GM12873 (cell line): ENCODE data around the gene UAP1L1.

Experiments
- TF ChIP-seq, protein P1 (sequence below): IDR thresholded peaks from 2 replicates; pipeline ENCODE4 v1.5.1; 2012; ENCODE audit warnings: low read depth, mild to moderate bottlenecking, moderate library complexity, low read length, control low read depth; ENCODE audit not compliant: insufficient read depth; ENCODE audit errors: missing control alignments

UAP1L1 gene

DNA sequence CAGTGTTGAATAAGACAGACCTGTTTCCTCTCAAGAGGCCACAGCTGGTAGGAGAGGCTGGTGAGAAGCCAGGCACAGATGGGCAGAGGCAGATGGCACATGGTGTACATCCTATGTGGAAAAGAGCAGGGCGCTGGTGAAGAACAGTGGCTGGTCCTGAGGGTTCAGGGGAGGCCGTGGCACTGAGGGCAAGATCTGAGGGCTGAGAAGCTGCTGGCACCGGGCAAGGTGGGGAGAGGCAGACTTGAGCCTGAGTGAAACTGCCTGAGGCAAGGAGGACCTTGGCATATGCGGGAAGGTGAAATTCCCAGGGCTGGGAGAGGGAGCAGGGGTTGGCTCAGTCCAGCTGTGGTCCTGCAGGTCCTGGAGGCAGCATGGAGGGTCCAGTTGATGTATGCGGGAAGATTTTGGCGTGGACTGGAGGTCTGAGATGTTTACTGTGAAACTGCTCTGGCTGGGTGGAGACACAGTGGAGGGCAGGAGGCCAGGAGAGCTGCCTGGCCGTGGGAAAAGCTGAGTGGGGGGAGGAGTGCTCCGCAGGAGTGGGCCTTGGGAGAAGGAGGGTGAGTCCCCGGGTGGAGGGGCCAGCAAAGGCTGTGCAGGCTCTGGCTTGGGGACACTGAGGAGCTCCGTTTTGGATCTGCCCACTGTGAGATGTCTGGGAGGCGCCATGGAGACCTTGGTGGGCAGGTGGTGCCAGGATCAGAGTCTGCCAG is 12.1 kb downstream of the UAP1L1 start:
- TF ChIP-seq, protein P1, sequence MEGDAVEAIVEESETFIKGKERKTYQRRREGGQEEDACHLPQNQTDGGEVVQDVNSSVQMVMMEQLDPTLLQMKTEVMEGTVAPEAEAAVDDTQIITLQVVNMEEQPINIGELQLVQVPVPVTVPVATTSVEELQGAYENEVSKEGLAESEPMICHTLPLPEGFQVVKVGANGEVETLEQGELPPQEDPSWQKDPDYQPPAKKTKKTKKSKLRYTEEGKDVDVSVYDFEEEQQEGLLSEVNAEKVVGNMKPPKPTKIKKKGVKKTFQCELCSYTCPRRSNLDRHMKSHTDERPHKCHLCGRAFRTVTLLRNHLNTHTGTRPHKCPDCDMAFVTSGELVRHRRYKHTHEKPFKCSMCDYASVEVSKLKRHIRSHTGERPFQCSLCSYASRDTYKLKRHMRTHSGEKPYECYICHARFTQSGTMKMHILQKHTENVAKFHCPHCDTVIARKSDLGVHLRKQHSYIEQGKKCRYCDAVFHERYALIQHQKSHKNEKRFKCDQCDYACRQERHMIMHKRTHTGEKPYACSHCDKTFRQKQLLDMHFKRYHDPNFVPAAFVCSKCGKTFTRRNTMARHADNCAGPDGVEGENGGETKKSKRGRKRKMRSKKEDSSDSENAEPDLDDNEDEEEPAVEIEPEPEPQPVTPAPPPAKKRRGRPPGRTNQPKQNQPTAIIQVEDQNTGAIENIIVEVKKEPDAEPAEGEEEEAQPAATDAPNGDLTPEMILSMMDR: no peak

DNA sequence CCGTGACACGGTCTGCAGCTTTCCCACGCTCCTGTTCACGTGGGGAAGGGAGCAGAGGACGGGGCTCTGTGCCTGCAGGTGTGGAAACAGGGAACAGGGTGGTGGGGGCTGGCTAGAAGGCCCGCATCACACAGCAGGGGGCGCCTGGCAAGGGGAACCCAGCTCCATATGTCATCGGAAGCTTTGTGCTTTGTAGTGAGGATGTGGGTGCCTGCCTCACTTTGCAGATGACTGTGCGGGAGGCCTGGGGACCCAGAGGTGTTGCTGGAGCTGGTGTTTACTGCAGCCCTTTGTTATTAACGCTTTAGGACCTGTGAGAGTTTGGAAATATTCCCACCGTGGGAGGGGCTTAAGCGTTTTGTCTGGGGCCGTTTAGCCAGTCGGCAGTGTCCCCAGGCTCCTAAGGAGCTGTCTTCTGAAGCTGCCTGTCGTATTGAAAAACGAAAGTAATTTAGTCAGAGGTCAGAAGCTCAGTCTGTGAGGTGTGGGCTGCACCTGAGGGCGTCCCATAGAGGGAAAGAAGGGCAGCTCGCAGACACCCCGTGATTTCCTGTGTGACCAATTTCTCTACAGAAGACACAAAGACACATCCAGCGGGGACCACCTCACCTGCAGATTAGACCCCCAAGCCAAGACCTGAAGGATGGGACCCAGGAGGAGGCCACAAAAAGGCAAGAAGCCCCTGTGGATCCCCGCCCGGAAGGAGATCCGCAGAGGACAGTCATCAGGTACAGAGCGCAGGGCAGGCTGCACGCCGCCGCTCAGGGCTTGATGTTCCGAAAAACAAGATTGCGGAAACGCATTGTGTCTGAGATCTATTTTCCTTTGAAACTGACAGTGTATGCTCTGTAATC is 18.6 kb downstream of the UAP1L1 start:
- TF ChIP-seq, protein P1: peak; percentile 86

DNA sequence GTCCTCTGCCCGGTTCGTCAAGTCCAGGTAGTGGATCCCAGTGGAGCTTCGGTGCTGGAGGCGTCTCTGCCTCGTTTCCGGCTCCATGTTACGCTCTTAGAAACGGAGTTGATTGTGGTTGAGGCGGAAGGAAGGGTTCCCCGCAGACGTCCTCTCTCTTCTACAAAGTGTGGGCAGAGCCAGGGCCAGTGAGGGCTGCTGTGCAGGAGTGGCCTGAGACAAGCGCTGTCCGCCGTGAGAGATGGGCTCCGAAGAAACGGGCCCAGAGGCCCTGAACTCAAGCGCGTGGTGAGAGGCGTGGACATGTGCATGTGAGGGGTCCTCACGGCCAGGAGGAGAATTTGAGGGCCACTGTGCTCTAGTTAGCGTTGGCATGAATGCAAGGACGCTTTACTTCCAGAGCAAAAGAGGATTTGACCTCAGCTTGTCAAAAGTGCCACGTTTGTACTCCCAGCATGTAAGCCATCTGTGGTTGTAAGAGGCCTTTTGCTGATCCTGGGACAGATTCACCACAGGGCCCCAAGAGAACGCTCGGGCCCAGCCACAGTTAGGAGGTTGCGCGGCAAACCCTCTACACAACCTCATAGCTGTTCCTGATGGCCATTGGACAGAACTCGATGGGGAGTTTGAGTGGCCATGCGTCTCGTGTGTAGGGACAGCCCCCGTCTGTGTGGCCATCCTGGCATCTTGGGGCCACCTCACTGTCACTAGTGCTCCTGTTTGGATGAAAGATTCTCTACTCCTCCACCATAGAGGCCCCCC is 19.6 kb downstream of the UAP1L1 start:
- TF ChIP-seq, protein P1: no peak

DNA sequence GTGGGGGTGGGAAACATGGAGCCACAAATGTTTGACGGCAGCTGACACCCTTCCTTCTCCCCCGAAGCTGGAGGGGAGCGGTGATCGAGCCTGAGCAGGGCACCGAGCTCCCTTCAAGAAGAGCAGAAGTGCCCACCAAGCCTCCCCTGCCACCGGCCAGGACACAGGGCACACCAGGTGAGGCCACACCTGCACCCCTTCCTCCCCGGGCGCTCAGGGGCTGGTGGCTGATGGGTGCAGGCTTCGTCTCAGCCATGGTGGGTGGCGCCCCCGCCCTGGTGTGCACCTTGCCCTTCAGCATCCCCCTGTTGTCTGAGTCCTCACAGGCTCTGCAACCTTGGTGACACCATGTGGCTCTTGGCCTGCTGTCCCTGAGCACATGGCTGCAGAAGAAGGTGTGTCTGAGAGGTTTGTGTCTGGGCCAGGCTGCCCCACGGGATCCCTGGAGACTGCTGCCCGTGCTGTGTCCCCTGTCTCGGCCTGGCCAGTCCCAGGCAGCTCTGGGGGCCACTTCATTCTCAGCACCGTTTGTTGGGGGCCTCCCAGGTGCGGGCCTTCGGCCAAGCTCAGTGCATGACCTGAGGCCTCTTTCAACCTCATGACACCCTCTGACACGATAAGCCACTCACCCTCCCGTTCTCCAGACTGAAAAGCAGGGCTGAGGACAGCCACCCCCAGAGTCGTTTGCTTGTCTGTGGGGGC is 20.6 kb downstream of the UAP1L1 start:
- TF ChIP-seq, protein P1: no peak

DNA sequence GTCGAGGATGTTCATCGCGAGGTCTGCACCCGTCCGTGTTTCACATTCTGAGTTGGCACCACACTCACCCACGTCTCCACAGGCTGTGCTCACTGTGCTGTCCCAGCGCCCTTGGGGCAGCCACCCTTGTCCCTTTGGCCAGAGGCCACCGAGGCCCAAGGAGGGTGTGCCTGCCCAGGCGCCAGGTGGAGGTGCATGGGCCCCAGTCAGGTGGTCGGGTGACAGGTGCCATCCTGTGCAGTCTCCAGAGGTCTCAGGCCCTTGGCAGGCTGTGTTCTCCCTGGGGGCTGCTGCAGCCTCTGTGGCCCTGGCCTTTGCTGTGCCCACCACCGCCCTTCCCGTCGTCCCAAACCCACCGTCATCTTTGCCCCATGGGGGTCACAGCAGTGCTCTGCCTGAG is 21.9 kb downstream of the UAP1L1 start:
- TF ChIP-seq, protein P1: no peak

DNA sequence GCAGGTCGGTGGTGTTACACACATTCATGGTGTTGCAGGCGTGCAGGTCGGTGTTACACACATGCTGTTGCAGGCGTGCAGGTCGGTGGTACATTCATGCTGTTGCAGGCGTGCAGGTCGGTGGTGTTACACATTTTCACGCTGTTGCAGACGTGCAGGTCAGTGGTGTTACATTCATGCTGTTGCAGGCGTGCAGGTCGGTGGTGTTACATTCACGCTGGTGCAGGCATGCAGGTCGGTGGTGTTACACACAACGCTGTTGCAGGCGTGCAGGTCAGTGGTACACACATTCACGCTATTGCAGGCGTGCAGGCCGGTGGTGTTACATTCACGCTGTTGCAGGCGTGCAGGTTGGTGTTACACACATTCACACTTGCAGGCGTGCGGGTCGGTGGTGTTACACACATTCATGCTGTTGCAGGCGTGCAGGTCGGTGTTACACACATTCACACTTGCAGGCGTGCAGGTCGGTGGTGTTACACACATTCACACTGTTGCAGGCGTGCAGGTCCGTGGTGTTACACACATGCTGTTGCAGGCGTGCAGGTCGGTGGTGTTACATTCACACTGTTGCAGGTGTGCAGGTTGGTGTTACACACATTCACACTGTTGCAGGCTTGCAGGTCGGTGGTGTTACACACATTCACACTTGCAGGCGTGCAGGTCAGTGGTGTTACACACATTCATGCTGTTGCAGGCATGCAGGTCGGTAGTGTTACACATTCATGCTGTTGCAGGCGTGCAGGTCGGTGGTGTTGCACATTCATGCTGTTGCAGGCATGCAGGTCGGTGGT is 26.1 kb downstream of the UAP1L1 start:
- TF ChIP-seq, protein P1: no peak
